Measurements from ENCODE around the gene TEX264. TPM values are rescaled to one million over a fixed set of nuclear protein-coding genes. Genes with fewer than 3 reads are reported as not detected.

TEX264 gene
- total RNA-seq, 2 experiments from 2014 or later, result 24.9 to 25.9 TPM

GRCh38 chr3:51712511-51712931 lies 41.5 kb downstream of the TEX264 start:
- peak in 2 of 14 experiments; percentile 8 to 26 for DNase-seq
- POLR2A ChIA-PET, result no interaction called here
- no peak overlapping the region for H3K27ac Mint-ChIP-seq
- H3K4me1 ChIP-seq (ENCODE audit: insufficient read depth, low read length), result no peaks in the 10 kb centered on the region
- H3K4me1 Mint-ChIP-seq (ENCODE audit: low read depth), result peaks cover 6% of the 10 kb centered on the region
- no peaks in the 10 kb centered on the region for H3K36me3 ChIP-seq (ENCODE audit: insufficient read depth, low read length)
- no peak overlapping the region for H3K4me3 ChIP-seq (ENCODE audit: low read length)
- no peaks in the 10 kb centered on the region for H3K36me3 Mint-ChIP-seq (ENCODE audit: low read depth)
- CTCF ChIA-PET, result no interaction called here
- ATAC-seq (ENCODE audit: poor library complexity), result no peak
- no peak overlapping the region for H3K27ac ChIP-seq (ENCODE audit: low read depth in 1 of 2, low read length in 2 of 2)
- H3K27me3 ChIP-seq (ENCODE audit: control insufficient read depth in 1 of 2, insufficient read depth in 2 of 2, low read length in 2 of 2), result no peaks in the 10 kb centered on the region
- H3K4me3 Mint-ChIP-seq, result no peak overlapping the region
- H3K27me3 Mint-ChIP-seq, result no peaks in the 10 kb centered on the region
- H3K9me3 Mint-ChIP-seq, result no peaks in the 10 kb centered on the region
- intact Hi-C loops (cut with DNase I, micrococcal nuclease), result no loop called here
- H3K9me3 ChIP-seq (ENCODE audit: control insufficient read depth in 1 of 2, insufficient read depth in 1 of 2, low read length in 2 of 2), result peaks cover 0 to 6% of the 10 kb centered on the region in 2 experiments
- no peak for TF ChIP-seq CTCF (IDR thresholded peaks at IDR 0.05)

GRCh38 chr3:51712963-51713362 lies 41.9 kb downstream of the TEX264 start:
- ChIA-PET POLR2A (no interaction called here), CTCF (no interaction called here)
- Histone ChIP-seq H3K27me3 (ENCODE audit: control insufficient read depth in 1 of 2, insufficient read depth in 2 of 2, low read length in 2 of 2) (no peaks in the 10 kb centered on the region), H3K9me3 (ENCODE audit: control insufficient read depth in 1 of 2, insufficient read depth in 1 of 2, low read length in 2 of 2) (peaks cover 0 to 6% of the 10 kb centered on the region in 2 experiments), H3K4me3 (ENCODE audit: low read length) (no peak overlapping the region), H3K27ac (ENCODE audit: low read depth in 1 of 2, low read length in 2 of 2) (no peak overlapping the region), H3K4me1 (ENCODE audit: insufficient read depth, low read length) (no peaks in the 10 kb centered on the region), H3K36me3 (ENCODE audit: insufficient read depth, low read length) (no peaks in the 10 kb centered on the region)
- H3K4me1 Mint-ChIP-seq (ENCODE audit: low read depth), result peaks cover 6% of the 10 kb centered on the region
- no peak overlapping the region for H3K4me3 Mint-ChIP-seq
- intact Hi-C loops (cut with DNase I, micrococcal nuclease), result no loop called here
- DNase-seq (peak in 1 of 14 experiments; percentile 6), ATAC-seq (ENCODE audit: poor library complexity) (no peak)
- no peaks in the 10 kb centered on the region for H3K9me3 Mint-ChIP-seq
- H3K36me3 Mint-ChIP-seq (ENCODE audit: low read depth), result no peaks in the 10 kb centered on the region
- TF ChIP-seq CTCF (IDR thresholded peaks at IDR 0.05), result no peak
- no peaks in the 10 kb centered on the region for H3K27me3 Mint-ChIP-seq
- H3K27ac Mint-ChIP-seq, result no peak overlapping the region

GRCh38 chr3:51715231-51715976 lies 44.4 kb downstream of the TEX264 start:
- no peaks in the 10 kb centered on the region for H3K27me3 Mint-ChIP-seq
- H3K4me1 Mint-ChIP-seq (ENCODE audit: low read depth), result peaks cover 18% of the 10 kb centered on the region
- H3K4me1 ChIP-seq (ENCODE audit: insufficient read depth, low read length), result peaks cover 16% of the 10 kb centered on the region
- no peaks in the 10 kb centered on the region for H3K36me3 Mint-ChIP-seq (ENCODE audit: low read depth)
- ChIA-PET CTCF (no interaction called here), POLR2A (no interaction called here)
- no peak overlapping the region for H3K4me3 ChIP-seq (ENCODE audit: low read length)
- intact Hi-C loops (cut with DNase I, micrococcal nuclease), result no loop called here
- H3K9me3 Mint-ChIP-seq, result no peaks in the 10 kb centered on the region
- H3K27ac ChIP-seq (ENCODE audit: low read depth in 1 of 2, low read length in 2 of 2), result no peak overlapping the region
- H3K9me3 ChIP-seq (ENCODE audit: control insufficient read depth in 1 of 2, insufficient read depth in 1 of 2, low read length in 2 of 2), result peaks cover 0 to 6% of the 10 kb centered on the region in 2 experiments
- no peaks in the 10 kb centered on the region for H3K36me3 ChIP-seq (ENCODE audit: insufficient read depth, low read length)
- H3K27ac Mint-ChIP-seq, result no peak overlapping the region
- H3K27me3 ChIP-seq (ENCODE audit: control insufficient read depth in 1 of 2, insufficient read depth in 2 of 2, low read length in 2 of 2), result no peaks in the 10 kb centered on the region
- ATAC-seq (ENCODE audit: poor library complexity), result no peak
- DNase-seq, result peak in 2 of 14 experiments; percentile 8 to 27
- no peak overlapping the region for H3K4me3 Mint-ChIP-seq
- no peak for TF ChIP-seq CTCF (IDR thresholded peaks at IDR 0.05)
